Glutamatergic neuron (in vitro differentiated cells): Measurements from ENCODE around the gene DNAJB9. TPM values are rescaled to one million over a fixed set of nuclear protein-coding genes. Genes with fewer than 3 reads are reported as not detected.
"Not testable (repeated sequence)": the region's sequence is repeated elsewhere in the genome, so short reads cannot be mapped to it uniquely, and the experiment has no call there.

ENCODE experiments used
- DNase-seq: peaks from one replicate; pipeline ENCODE4 v3.0.0; 2022
- H3K27ac Mint-ChIP-seq: one replicate; pipeline ENCODE4 v1.8.0; 2020; ENCODE audit warnings: mild to moderate bottlenecking, mixed read lengths, inconsistent platforms; ENCODE audit not compliant: unreplicated experiment
- H3K27me3 Mint-ChIP-seq: one replicate; pipeline ENCODE4 v1.8.0; 2020; ENCODE audit warnings: mild to moderate bottlenecking, moderate library complexity, mixed read lengths, inconsistent platforms; ENCODE audit not compliant: unreplicated experiment
- H3K36me3 Mint-ChIP-seq: one replicate; pipeline ENCODE4 v1.8.0; 2020; ENCODE audit warnings: mild to moderate bottlenecking, mixed read lengths, inconsistent platforms; ENCODE audit not compliant: unreplicated experiment
- H3K4me1 Mint-ChIP-seq: one replicate; pipeline ENCODE4 v1.8.0; 2020; ENCODE audit warnings: mild to moderate bottlenecking, low read depth, mixed read lengths, inconsistent platforms; ENCODE audit not compliant: unreplicated experiment
- H3K4me3 Mint-ChIP-seq: one replicate; pipeline ENCODE4 v1.8.0; 2020; ENCODE audit warnings: mild to moderate bottlenecking, mixed read lengths, inconsistent platforms; ENCODE audit not compliant: unreplicated experiment
- H3K9me3 Mint-ChIP-seq: one replicate; pipeline ENCODE4 v1.8.0; 2020; ENCODE audit warnings: mild to moderate bottlenecking, moderate library complexity, mixed read lengths, inconsistent platforms; ENCODE audit not compliant: unreplicated experiment
- total RNA-seq: library from RNA; stranded (reverse); fragmentation: NEBNext Ultra II Directional; extraction: Animal tissue kit (Norgen Biotek cat#: 25700); gene quantifications from one replicate; pipeline ENCODE4 v1.2.1, GENCODE V29; 2021; ENCODE audit not compliant: unreplicated experiment
- TF ChIP-seq, protein P1 (sequence below): fragments of 200-600 bp; sonication (generic); IDR thresholded peaks from one replicate; pipeline ENCODE4 v1.5.0; 2021; ENCODE audit not compliant: partially characterized antibody, unreplicated experiment

The DNAJB9 gene
- total RNA-seq, 1 donor from 2014 or later: 21.6 TPM

DNA sequence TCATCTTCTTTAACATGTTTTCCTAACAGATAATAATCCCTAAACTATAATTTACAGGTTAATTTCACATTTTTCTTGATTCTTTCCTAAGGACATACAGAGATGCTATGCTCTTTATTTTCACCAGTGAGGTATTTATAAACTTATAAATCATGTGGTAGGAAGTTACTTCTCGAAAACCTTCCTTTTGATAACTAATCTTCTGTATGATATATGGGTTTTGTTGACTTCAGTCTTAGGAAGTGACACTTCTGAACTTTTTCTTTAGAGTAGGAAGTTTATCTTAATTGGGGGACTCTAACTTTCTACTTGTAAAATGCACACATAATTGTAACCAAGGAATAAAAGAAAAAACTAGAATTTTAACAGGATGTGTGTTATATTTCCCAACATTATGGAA, 33.9 kb upstream of the DNAJB9 start:
- H3K9me3 Mint-ChIP-seq: no peaks in the 10 kb centered on the region
- peaks cover 12% of the 10 kb centered on the region for H3K4me1 Mint-ChIP-seq
- H3K4me3 Mint-ChIP-seq: no peak overlapping the region
- H3K36me3 Mint-ChIP-seq: peaks cover 6% of the 10 kb centered on the region
- no peak for DNase-seq
- TF ChIP-seq, protein P1, sequence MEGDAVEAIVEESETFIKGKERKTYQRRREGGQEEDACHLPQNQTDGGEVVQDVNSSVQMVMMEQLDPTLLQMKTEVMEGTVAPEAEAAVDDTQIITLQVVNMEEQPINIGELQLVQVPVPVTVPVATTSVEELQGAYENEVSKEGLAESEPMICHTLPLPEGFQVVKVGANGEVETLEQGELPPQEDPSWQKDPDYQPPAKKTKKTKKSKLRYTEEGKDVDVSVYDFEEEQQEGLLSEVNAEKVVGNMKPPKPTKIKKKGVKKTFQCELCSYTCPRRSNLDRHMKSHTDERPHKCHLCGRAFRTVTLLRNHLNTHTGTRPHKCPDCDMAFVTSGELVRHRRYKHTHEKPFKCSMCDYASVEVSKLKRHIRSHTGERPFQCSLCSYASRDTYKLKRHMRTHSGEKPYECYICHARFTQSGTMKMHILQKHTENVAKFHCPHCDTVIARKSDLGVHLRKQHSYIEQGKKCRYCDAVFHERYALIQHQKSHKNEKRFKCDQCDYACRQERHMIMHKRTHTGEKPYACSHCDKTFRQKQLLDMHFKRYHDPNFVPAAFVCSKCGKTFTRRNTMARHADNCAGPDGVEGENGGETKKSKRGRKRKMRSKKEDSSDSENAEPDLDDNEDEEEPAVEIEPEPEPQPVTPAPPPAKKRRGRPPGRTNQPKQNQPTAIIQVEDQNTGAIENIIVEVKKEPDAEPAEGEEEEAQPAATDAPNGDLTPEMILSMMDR: no peak
- H3K27ac Mint-ChIP-seq: no peak overlapping the region
- no peaks in the 10 kb centered on the region for H3K27me3 Mint-ChIP-seq

DNA sequence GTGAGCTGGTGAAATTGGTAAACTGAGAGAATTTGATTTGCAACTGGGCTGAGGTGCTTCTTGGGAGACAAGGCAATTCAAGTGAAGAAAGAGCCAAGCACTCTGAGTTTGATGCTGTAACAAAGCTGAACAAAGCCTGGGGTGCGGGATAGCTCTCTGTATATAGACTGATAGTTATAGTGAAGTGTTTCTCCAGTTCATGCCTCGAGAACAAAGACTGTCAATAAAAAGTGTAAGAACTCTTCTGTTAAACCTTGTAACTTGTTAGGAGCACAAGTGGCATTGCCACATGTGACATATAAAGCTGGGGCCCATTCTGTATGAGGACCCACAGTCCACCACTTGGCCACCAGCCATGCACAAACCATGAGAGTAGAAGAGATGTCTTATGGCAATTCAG, 32.4 kb upstream of the DNAJB9 start:
- Mint-ChIP-seq H3K9me3 (no peaks in the 10 kb centered on the region), H3K36me3 (peaks cover 6% of the 10 kb centered on the region), H3K27me3 (no peaks in the 10 kb centered on the region), H3K4me3 (peak overlapping the region; percentile 61), H3K27ac (peak overlapping the region; percentile 93), H3K4me1 (peaks cover 12% of the 10 kb centered on the region)
- TF ChIP-seq, protein P1: no peak
- no peak for DNase-seq

DNA sequence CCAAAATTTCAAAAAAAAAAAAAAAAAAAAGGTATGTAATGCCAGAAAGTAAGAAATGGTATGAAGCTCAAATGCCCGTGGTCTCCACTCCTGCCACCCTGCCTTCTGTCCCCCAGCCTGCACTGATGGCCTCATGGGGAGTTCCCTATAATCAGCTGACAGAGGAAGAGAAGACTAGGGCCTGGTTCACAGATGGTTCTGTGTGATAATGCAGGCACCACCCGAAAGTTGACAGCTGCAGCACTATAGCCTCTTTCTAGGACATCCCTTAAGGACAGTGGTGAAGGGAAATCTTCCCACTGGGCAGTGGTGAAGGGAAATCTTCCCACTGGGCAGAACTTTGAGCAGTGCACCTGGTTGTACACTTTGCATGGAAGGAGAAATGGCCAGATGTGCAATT, 31.4 kb upstream of the DNAJB9 start:
- not testable (repeated sequence) for H3K9me3 Mint-ChIP-seq, H3K36me3 Mint-ChIP-seq, H3K27me3 Mint-ChIP-seq, H3K4me3 Mint-ChIP-seq, DNase-seq
- H3K27ac Mint-ChIP-seq: peak overlapping the region; percentile 64
- H3K4me1 Mint-ChIP-seq: peaks cover 12% of the 10 kb centered on the region

DNA sequence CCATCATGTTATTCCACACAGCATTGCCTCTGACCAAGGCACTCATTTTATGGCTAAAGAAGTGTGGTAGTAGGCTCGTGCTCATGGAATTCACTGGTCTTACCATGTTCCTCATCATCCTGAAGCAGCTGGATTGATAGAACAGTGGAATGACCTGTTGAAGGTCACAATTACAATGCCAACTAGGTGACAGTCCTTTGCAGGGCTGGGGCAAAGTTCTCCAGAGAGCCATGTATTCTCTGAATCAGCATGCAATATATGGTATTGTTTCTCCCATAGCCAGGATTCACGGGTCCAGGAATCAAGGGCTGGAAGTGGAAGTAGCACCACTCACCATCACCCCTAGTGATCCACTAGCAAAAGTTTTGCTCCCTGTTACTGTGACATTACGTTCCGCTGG, 31.0 kb upstream of the DNAJB9 start:
- Mint-ChIP-seq H3K4me1 (peaks cover 12% of the 10 kb centered on the region), H3K27ac (peak overlapping the region; percentile 64)
- DNase-seq, H3K9me3 Mint-ChIP-seq, H3K4me3 Mint-ChIP-seq, H3K36me3 Mint-ChIP-seq, H3K27me3 Mint-ChIP-seq: not testable (repeated sequence)

DNA sequence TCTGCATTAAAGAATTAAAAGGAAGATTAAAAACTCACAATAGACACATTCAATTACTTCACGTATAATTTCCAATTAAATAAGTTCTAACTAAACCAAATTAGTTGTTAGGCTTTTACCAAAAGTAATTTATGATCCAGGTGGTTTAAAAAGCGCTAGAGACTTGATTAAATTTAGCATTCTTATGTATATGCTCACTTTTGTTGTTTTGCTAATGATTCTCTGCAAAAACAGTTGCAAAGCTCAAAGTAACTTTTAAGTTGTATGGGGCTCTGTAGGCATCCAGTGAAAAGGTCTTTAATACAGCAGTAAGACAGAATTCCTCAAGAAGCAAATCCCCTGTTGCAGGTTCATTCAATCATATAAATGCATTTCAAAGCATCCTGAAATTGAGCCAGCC, 28.2 kb upstream of the DNAJB9 start:
- no peak for DNase-seq
- Mint-ChIP-seq H3K9me3 (no peaks in the 10 kb centered on the region), H3K27me3 (no peaks in the 10 kb centered on the region), H3K36me3 (peaks cover 6% of the 10 kb centered on the region), H3K27ac (no peak overlapping the region), H3K4me1 (peaks cover 12% of the 10 kb centered on the region), H3K4me3 (no peak overlapping the region)
- TF ChIP-seq, protein P1: no peak

DNA sequence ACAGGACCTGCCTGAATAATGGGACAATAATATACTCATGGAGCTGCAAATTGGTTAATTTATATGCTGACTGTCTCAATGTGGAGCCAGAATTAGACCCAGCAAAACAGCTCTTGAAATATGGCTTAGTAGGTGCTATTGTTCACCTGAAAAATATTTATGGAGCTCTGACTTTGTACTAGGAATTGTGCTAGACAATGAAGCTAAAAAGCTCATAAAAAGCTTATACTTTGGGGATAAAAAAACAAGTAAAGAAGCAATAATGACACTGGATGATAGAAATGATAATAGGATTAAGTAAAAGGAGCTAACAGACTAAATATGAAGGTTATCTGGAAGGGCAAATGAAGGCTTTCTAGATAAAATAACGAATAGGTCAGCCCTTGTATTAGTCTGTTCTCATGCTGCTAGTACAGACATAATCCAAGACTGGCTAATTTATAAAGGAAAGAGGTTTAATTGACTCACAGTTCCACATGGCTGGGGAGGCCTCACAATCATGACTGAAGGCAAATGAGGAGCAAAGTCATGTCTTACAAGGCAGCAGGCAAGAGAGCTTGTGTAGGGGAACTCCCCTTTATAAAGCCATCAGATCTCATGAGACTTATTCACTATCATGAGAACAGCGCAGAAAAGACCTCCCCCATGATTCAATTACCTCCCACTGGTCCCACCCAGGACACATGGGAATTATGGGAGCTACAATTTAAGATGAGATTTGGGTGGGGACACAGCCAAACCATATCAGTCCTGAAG, 21.4 kb upstream of the DNAJB9 start:
- H3K36me3 Mint-ChIP-seq, H3K9me3 Mint-ChIP-seq, DNase-seq, H3K4me3 Mint-ChIP-seq, H3K4me1 Mint-ChIP-seq, H3K27me3 Mint-ChIP-seq, H3K27ac Mint-ChIP-seq: not testable (repeated sequence)

DNA sequence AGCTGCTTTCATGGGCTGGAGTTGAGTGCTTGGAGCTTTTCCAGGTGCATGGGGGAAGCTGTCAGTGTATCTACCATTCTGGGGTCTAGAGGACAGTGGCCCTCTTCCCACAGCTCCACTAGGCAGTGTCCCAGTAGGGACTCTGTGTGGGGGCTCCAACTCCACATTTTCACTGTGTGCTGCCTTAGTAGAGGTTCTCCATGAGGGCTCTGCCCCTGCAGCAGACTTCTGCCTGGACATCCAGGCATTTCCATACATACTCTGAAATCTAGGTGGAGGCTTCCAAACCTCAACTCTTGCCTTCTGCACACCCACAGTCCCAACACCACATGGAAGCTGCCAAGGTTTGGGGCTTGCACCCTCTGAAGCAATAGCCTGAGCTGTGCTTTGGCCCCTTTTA, 13.0 kb upstream of the DNAJB9 start:
- not testable (repeated sequence) for H3K4me1 Mint-ChIP-seq, H3K9me3 Mint-ChIP-seq, H3K27me3 Mint-ChIP-seq, H3K27ac Mint-ChIP-seq, H3K4me3 Mint-ChIP-seq, DNase-seq
- H3K36me3 Mint-ChIP-seq: peaks cover 18% of the 10 kb centered on the region
